ENCODE measurements around the gene MRC1. TPM values are rescaled to one million over a fixed set of nuclear protein-coding genes. Genes with fewer than 3 reads are reported as not detected.

MRC1 gene
- total and polyA plus RNA-seq, 2 experiments from 2014 or later, result not detected

DNA sequence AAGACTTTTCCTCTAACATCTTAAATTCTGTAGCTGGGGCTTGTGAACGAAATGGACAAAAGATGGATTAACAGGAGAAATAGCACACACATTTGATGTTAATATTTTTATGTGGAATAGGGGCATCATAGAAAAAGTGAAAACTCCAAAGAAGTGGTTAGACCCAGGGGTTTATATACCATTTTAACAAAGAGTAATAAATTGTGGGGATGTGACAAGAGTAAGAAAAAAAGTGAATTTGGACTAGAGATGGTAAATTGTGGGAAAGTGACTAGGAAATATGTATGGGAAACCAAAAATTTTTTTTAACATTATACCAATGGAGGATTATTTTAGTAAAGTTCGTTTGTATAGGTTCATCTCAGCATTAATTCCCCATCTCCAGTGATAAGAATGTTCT, 150.7 kb downstream of the MRC1 start (continued):
- TF ChIP-seq, protein P1, sequence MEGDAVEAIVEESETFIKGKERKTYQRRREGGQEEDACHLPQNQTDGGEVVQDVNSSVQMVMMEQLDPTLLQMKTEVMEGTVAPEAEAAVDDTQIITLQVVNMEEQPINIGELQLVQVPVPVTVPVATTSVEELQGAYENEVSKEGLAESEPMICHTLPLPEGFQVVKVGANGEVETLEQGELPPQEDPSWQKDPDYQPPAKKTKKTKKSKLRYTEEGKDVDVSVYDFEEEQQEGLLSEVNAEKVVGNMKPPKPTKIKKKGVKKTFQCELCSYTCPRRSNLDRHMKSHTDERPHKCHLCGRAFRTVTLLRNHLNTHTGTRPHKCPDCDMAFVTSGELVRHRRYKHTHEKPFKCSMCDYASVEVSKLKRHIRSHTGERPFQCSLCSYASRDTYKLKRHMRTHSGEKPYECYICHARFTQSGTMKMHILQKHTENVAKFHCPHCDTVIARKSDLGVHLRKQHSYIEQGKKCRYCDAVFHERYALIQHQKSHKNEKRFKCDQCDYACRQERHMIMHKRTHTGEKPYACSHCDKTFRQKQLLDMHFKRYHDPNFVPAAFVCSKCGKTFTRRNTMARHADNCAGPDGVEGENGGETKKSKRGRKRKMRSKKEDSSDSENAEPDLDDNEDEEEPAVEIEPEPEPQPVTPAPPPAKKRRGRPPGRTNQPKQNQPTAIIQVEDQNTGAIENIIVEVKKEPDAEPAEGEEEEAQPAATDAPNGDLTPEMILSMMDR (conservative IDR thresholded peaks at IDR 0.05; ENCODE audit: low read depth in 2 of 2), result no peak
- TF ChIP-seq, protein P2, sequence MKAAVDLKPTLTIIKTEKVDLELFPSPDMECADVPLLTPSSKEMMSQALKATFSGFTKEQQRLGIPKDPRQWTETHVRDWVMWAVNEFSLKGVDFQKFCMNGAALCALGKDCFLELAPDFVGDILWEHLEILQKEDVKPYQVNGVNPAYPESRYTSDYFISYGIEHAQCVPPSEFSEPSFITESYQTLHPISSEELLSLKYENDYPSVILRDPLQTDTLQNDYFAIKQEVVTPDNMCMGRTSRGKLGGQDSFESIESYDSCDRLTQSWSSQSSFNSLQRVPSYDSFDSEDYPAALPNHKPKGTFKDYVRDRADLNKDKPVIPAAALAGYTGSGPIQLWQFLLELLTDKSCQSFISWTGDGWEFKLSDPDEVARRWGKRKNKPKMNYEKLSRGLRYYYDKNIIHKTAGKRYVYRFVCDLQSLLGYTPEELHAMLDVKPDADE (IDR thresholded peaks at IDR 0.05), result no peak
- TF ChIP-seq NANOG (IDR thresholded peaks at IDR 0.05; ENCODE audit: borderline replicate concordance), result no peak
- TF ChIP-seq STAT1 (IDR thresholded peaks at IDR 0.05; ENCODE audit: unreplicated experiment), result no peak

MicroRNA genes within 50 kb of the gene (microRNA counts, 767-probe panel; counts per million panel counts)
- not detected for microRNA hsa-miR-511

Small RNA genes lying within 50 kb of the gene (microRNA-seq; reads per million reads assigned to microRNA genes)
- gene MIR511, result not detected

Small RNA genes lying within 50 kb of the gene (small RNA-seq; reads per million reads assigned to genes)
- gene MIR511 (ENCODE audit: low replicate concordance), result not detected

Other genes starting within 250 kb of the MRC1 start
- 32.2 and 34.1 TPM in 2 replicates for gene HACD1, start 192.0 kb upstream of the MRC1 start, total RNA-seq (2014; rRNA removed; shearing (Covaris generic))
- gene HACD1, start 192.0 kb upstream of the MRC1 start, polyA plus RNA-seq (2016; fragmentation: Nextera tagmentation; extraction: Ambion mirVana), result 66.2 and 70.1 TPM in 2 replicates
- 29.8 and 40.5 TPM in 2 replicates for gene STAM, start 165.2 kb upstream of the MRC1 start, total RNA-seq (2014; rRNA removed; shearing (Covaris generic))
- gene STAM, start 165.2 kb upstream of the MRC1 start, polyA plus RNA-seq (2016; fragmentation: Nextera tagmentation; extraction: Ambion mirVana), result 24.6 and 28.8 TPM in 2 replicates
- gene TMEM236, start 57.1 kb upstream of the MRC1 start, total RNA-seq (2014; rRNA removed; shearing (Covaris generic)), result 0.03 and 0.04 TPM in 2 replicates
- gene TMEM236, start 57.1 kb upstream of the MRC1 start, polyA plus RNA-seq (2016; fragmentation: Nextera tagmentation; extraction: Ambion mirVana), result 0.03 and 0.05 TPM in 2 replicates
- gene SLC39A12, start 142.6 kb downstream of the MRC1 start, total RNA-seq (2014; rRNA removed; shearing (Covaris generic)), result not detected in 2 replicates
- not detected in 2 replicates for gene SLC39A12, start 142.6 kb downstream of the MRC1 start, polyA plus RNA-seq (2016; fragmentation: Nextera tagmentation; extraction: Ambion mirVana)

Data from GM23338 (cell line).